Effector memory CD4-positive, alpha-beta T cell (primary cell): Measurements from ENCODE around the gene PLCB2.

Source experiments
- DNase-seq, 3 donors: peaks; one replicate each; pipeline ENCODE4 v3.0.0-alpha.2; 2020
- H3K27ac ChIP-seq: 2 replicates; pipeline ENCODE4 v1.7.0; 2013; ENCODE audit warnings: mild to moderate bottlenecking, low read length, moderate library complexity; ENCODE audit not compliant: insufficient read depth, poor library complexity, severe bottlenecking
- H3K27me3 ChIP-seq: replicated peaks from 2 replicates; pipeline ENCODE4 v1.7.0; 2013; ENCODE audit warnings: mild to moderate bottlenecking, low read length; ENCODE audit not compliant: insufficient read depth, control insufficient read depth, poor library complexity, severe bottlenecking
- H3K36me3 ChIP-seq: 2 replicates; pipeline ENCODE4 v1.7.0; 2013; ENCODE audit warnings: mild to moderate bottlenecking, low read length, moderate library complexity; ENCODE audit not compliant: control insufficient read depth, insufficient read depth
- H3K4me1 ChIP-seq: 2 replicates; pipeline ENCODE4 v1.7.0; 2013; ENCODE audit warnings: low read length, mild to moderate bottlenecking; ENCODE audit not compliant: control insufficient read depth, insufficient read depth, poor library complexity, severe bottlenecking
- H3K4me3 ChIP-seq: 2 replicates; pipeline ENCODE4 v1.7.0; 2013; ENCODE audit warnings: low read length, low read depth, mild to moderate bottlenecking; ENCODE audit not compliant: insufficient read depth, poor library complexity, severe bottlenecking
- H3K9me3 ChIP-seq: 2 replicates; pipeline ENCODE4 v1.7.0; 2013; ENCODE audit warnings: mild to moderate bottlenecking, low read length, moderate library complexity; ENCODE audit not compliant: control insufficient read depth

Gene PLCB2

GRCh38 chr15:40302981-40303380 lies 4.8 kb downstream of the PLCB2 start:
- Histone ChIP-seq H3K4me1 (peaks cover 6% of the 10 kb centered on the region), H3K4me3 (no peak overlapping the region), H3K36me3 (peaks cover 51% of the 10 kb centered on the region), H3K27ac (no peak overlapping the region), H3K9me3 (no peaks in the 10 kb centered on the region), H3K27me3 (no peaks in the 10 kb centered on the region)
- no peak for DNase-seq

GRCh38 chr15:40302288-40302886 lies 5.3 kb downstream of the PLCB2 start:
- no peak for DNase-seq
- Histone ChIP-seq H3K4me3 (no peak overlapping the region), H3K27me3 (no peaks in the 10 kb centered on the region), H3K36me3 (peaks cover 57% of the 10 kb centered on the region), H3K27ac (no peak overlapping the region), H3K4me1 (peaks cover 6% of the 10 kb centered on the region), H3K9me3 (no peaks in the 10 kb centered on the region)

GRCh38 chr15:40301467-40302179 lies 6.1 kb downstream of the PLCB2 start:
- Histone ChIP-seq H3K36me3 (peaks cover 64% of the 10 kb centered on the region), H3K4me3 (no peak overlapping the region), H3K27me3 (no peaks in the 10 kb centered on the region), H3K9me3 (no peaks in the 10 kb centered on the region), H3K27ac (no peak overlapping the region), H3K4me1 (peaks cover 4% of the 10 kb centered on the region)
- DNase-seq = no peak

- H3K27ac ChIP-seq = no peak overlapping the region
- H3K4me1 ChIP-seq = no peaks in the 10 kb centered on the region
- DNase-seq = no peak
- H3K9me3 ChIP-seq = no peaks in the 10 kb centered on the region
- no peaks in the 10 kb centered on the region for H3K27me3 ChIP-seq
- H3K36me3 ChIP-seq = peaks cover 71% of the 10 kb centered on the region
- H3K4me3 ChIP-seq = no peak overlapping the region
Measured at GRCh38 chr15:40300771-40301170, 7.0 kb downstream of the PLCB2 start.

GRCh38 chr15:40300367-40300766 lies 7.4 kb downstream of the PLCB2 start:
- Histone ChIP-seq H3K27me3 (no peaks in the 10 kb centered on the region), H3K9me3 (no peaks in the 10 kb centered on the region), H3K36me3 (peaks cover 71% of the 10 kb centered on the region), H3K4me3 (no peak overlapping the region), H3K4me1 (no peaks in the 10 kb centered on the region), H3K27ac (no peak overlapping the region)
- no peak for DNase-seq

GRCh38 chr15:40298216-40298935 lies 9.4 kb downstream of the PLCB2 start:
- Histone ChIP-seq H3K27ac (no peak overlapping the region), H3K4me1 (no peaks in the 10 kb centered on the region), H3K9me3 (no peaks in the 10 kb centered on the region), H3K36me3 (peaks cover 83% of the 10 kb centered on the region), H3K4me3 (no peak overlapping the region), H3K27me3 (no peaks in the 10 kb centered on the region)
- no peak for DNase-seq

GRCh38 chr15:40297356-40297755 lies 10.4 kb downstream of the PLCB2 start:
- peaks cover 83% of the 10 kb centered on the region for H3K36me3 ChIP-seq
- H3K27ac ChIP-seq = no peak overlapping the region
- H3K9me3 ChIP-seq = no peaks in the 10 kb centered on the region
- no peaks in the 10 kb centered on the region for H3K4me1 ChIP-seq
- H3K4me3 ChIP-seq = no peak overlapping the region
- no peak for DNase-seq
- H3K27me3 ChIP-seq = no peaks in the 10 kb centered on the region

- H3K27me3 ChIP-seq = no peaks in the 10 kb centered on the region
- no peaks in the 10 kb centered on the region for H3K4me1 ChIP-seq
- peaks cover 83% of the 10 kb centered on the region for H3K36me3 ChIP-seq
- no peak overlapping the region for H3K4me3 ChIP-seq
- no peaks in the 10 kb centered on the region for H3K9me3 ChIP-seq
- H3K27ac ChIP-seq = no peak overlapping the region
- no peak for DNase-seq
Measured at GRCh38 chr15:40296561-40297230, 11.0 kb downstream of the PLCB2 start.

- no peaks in the 10 kb centered on the region for H3K4me1 ChIP-seq
- no peak overlapping the region for H3K4me3 ChIP-seq
- no peak overlapping the region for H3K27ac ChIP-seq
- H3K36me3 ChIP-seq = peaks cover 78% of the 10 kb centered on the region
- no peak for DNase-seq
- H3K9me3 ChIP-seq = no peaks in the 10 kb centered on the region
- H3K27me3 ChIP-seq = no peaks in the 10 kb centered on the region
Measured at GRCh38 chr15:40295877-40296560, 11.7 kb downstream of the PLCB2 start.
